PC-3 (cell line): ENCODE measurements around the gene MANEAL. TPM values are rescaled to one million over a fixed set of nuclear protein-coding genes. Genes with fewer than 3 reads are reported as not detected.

Experiments
- ATAC-seq: fragments of 200-7000 bp; cut with Tn5 transposase; 2 replicates; pipeline ENCODE4 v1.9.1; 2020; ENCODE audit warnings: mild to moderate bottlenecking, moderate library complexity
- BruUV-seq: library from RNA; stranded (reverse); fragments of 400-500 nt; replicated peaks from 2 replicates; lab custom pipeline; 2021; lab: Mats Ljungman, UMichigan
- CTCF ChIA-PET: fragments of 300-600 bp; sonication (Branson Sonifier 250); formaldehyde crosslinking; loops from one replicate; lab custom pipeline; 2022; ENCODE audit warnings: antibody characterized with exemption; lab: Charles Lee
- POLR2A ChIA-PET: fragments of 300-600 bp; sonication (Branson Sonifier 250); formaldehyde crosslinking; loops from one replicate; lab custom pipeline; 2022; ENCODE audit warnings: antibody characterized with exemption; ENCODE audit not compliant: unreplicated experiment; lab: Charles Lee
- DNase-seq: peaks from one replicate; pipeline ENCODE4 v3.0.0-alpha.2; 2015
- H2AFZ ChIP-seq: fragments of 300-600 bp; sonication (generic); 2 replicates; pipeline ENCODE4 v1.6.0; 2016; ENCODE audit warnings: antibody characterized with exemption, low read length
- H3F3A ChIP-seq: fragments of 300-600 bp; sonication (generic); one replicate; pipeline ENCODE4 v1.6.0; 2017; ENCODE audit warnings: antibody characterized with exemption, low read length, control low read depth, mild to moderate bottlenecking; ENCODE audit not compliant: unreplicated experiment
- H3K27ac ChIP-seq: fragments of 300-600 bp; sonication (generic); 2 replicates; pipeline ENCODE4 v1.5.1; 2016; ENCODE audit warnings: mild to moderate bottlenecking, low read length
- H3K27me3 ChIP-seq: fragments of 300-600 bp; sonication (generic); 2 replicates; pipeline ENCODE4 v1.6.1; 2016; ENCODE audit warnings: low read length, mixed read lengths
- H3K36me3 ChIP-seq: fragments of 300-600 bp; sonication (generic); 2 replicates; pipeline ENCODE4 v1.6.1; 2016; ENCODE audit warnings: low read depth, mixed run types, low read length, mixed read lengths
- H3K4me1 ChIP-seq: fragments of 300-600 bp; sonication (generic); 2 replicates; pipeline ENCODE4 v1.5.1; 2016; ENCODE audit warnings: low read length; ENCODE audit not compliant: insufficient read depth
- H3K4me2 ChIP-seq: fragments of 300-600 bp; sonication (generic); 2 replicates; pipeline ENCODE4 v1.6.0; 2016; ENCODE audit warnings: low read length
- H3K4me3 ChIP-seq: fragments of 300-600 bp; sonication (generic); 2 replicates; pipeline ENCODE4 v1.5.1; 2016; ENCODE audit warnings: mild to moderate bottlenecking, low read length, mixed read lengths
- H3K79me2 ChIP-seq: fragments of 300-600 bp; sonication (generic); 2 replicates; pipeline ENCODE4 v1.6.1; 2017; ENCODE audit warnings: low read length, mixed read lengths
- H3K9ac ChIP-seq: fragments of 300-600 bp; sonication (generic); 2 replicates; pipeline ENCODE4 v1.6.0; 2016; ENCODE audit warnings: mild to moderate bottlenecking, low read length
- H3K9me2 ChIP-seq: fragments of 300-600 bp; sonication (generic); replicated peaks from 2 replicates; pipeline ENCODE4 v1.6.1; 2016; ENCODE audit warnings: mixed run types, low read length, mixed read lengths
- H3K9me3 ChIP-seq: fragments of 300-600 bp; sonication (generic); 2 replicates; pipeline ENCODE4 v1.6.1; 2016; ENCODE audit warnings: low read length, mixed read lengths
- H4K20me1 ChIP-seq: fragments of 300-600 bp; sonication (generic); 2 replicates; pipeline ENCODE4 v1.6.1; 2016; ENCODE audit warnings: low read length, mixed read lengths
- EZH2 ChIP-seq: fragments of 300-600 bp; sonication (generic); IDR thresholded peaks from one replicate; pipeline ENCODE4 v1.6.1; 2017; ENCODE audit warnings: antibody characterized with exemption, mild to moderate bottlenecking, low read length; ENCODE audit not compliant: unreplicated experiment
- EZH2phosphoT487 ChIP-seq: fragments of 300-600 bp; sonication (generic); IDR thresholded peaks from 2 replicates; pipeline ENCODE4 v1.6.1; 2018; ENCODE audit warnings: mild to moderate bottlenecking, antibody characterized with exemption, low read length, borderline replicate concordance
- intact Hi-C: fragments of 100-400 bp; cut with micrococcal nuclease; formaldehyde crosslinking; loops from 2 replicates; pipeline ENCODE4 v1.9.0; 2023
- total RNA-seq: library from RNA; depleted of rRNA; stranded (reverse); fragments of >200 nt; gene quantifications from 2 replicates; pipeline ENCODE4 v1.2.3, GENCODE V29; 2014
- TF ChIP-seq, protein P1 (sequence below): fragments of 300-600 bp; sonication (generic); conservative IDR thresholded peaks from 2 replicates; pipeline ENCODE4 v1.5.1; 2017; ENCODE audit warnings: antibody characterized with exemption, low read depth, mild to moderate bottlenecking, low read length

Gene MANEAL
- total RNA-seq, 1 experiment from 2014 or later: 47.6 TPM

DNA sequence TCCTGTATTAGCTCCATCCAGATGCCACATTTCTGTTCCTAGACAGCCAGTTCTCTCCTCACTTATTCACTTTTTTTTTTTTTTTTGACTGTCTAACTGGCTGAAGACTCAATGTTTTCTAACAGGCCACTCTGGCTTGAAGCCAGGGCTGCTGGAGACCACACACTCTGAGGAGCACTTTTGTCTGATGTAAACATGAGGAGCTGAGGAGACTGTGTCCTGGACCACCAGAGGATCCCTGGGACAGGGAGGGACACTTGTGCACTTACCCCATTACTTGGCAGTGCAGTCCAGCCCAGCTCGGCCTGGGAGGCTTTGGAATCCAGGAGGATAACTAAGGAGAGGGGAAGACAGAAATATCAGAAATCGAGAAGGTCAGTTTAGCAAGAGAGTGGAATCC lies 31.1 kb upstream of the MANEAL start:
- H3K4me2 ChIP-seq: no peak overlapping the region

GRCh38 chr1:37763791-37764413 lies 29.7 kb upstream of the MANEAL start:
- no peak overlapping the region for H3K27ac ChIP-seq
- no peak overlapping the region for H3K9ac ChIP-seq
- no peaks in the 10 kb centered on the region for H3K79me2 ChIP-seq
- ATAC-seq: no peak
- peaks cover 45% of the 10 kb centered on the region for H3K27me3 ChIP-seq
- H3K36me3 ChIP-seq: no peaks in the 10 kb centered on the region
- H3K9me3 ChIP-seq: no peaks in the 10 kb centered on the region
- ChIA-PET CTCF (no interaction called here), POLR2A (no interaction called here)
- H3K4me1 ChIP-seq: peaks cover 6% of the 10 kb centered on the region
- H3K4me2 ChIP-seq: no peak overlapping the region
- no peak overlapping the region for H2AFZ ChIP-seq
- no peak overlapping the region for H3K4me3 ChIP-seq
- intact Hi-C loops: no loop called here
- no peaks in the 10 kb centered on the region for H4K20me1 ChIP-seq
- DNase-seq: no peak
- no TSS peak for BruUV-seq
- H3F3A ChIP-seq: no peaks in the 10 kb centered on the region
- no peaks in the 10 kb centered on the region for H3K9me2 ChIP-seq
- TF ChIP-seq EZH2: no peak
- TF ChIP-seq, protein P1, sequence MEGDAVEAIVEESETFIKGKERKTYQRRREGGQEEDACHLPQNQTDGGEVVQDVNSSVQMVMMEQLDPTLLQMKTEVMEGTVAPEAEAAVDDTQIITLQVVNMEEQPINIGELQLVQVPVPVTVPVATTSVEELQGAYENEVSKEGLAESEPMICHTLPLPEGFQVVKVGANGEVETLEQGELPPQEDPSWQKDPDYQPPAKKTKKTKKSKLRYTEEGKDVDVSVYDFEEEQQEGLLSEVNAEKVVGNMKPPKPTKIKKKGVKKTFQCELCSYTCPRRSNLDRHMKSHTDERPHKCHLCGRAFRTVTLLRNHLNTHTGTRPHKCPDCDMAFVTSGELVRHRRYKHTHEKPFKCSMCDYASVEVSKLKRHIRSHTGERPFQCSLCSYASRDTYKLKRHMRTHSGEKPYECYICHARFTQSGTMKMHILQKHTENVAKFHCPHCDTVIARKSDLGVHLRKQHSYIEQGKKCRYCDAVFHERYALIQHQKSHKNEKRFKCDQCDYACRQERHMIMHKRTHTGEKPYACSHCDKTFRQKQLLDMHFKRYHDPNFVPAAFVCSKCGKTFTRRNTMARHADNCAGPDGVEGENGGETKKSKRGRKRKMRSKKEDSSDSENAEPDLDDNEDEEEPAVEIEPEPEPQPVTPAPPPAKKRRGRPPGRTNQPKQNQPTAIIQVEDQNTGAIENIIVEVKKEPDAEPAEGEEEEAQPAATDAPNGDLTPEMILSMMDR: no peak
- no peak for TF ChIP-seq EZH2phosphoT487

More for the DNA sequence above, 31.1 kb upstream of the MANEAL start:
- Histone ChIP-seq H3K9me2 (no peaks in the 10 kb centered on the region), H3K4me3 (no peak overlapping the region), H3K9ac (no peak overlapping the region), H3K27me3 (peaks cover 38% of the 10 kb centered on the region), H4K20me1 (no peaks in the 10 kb centered on the region), H3F3A (no peaks in the 10 kb centered on the region), H3K27ac (no peak overlapping the region), H3K4me1 (peaks cover 6% of the 10 kb centered on the region), H3K9me3 (no peaks in the 10 kb centered on the region), H2AFZ (no peak overlapping the region), H3K79me2 (no peaks in the 10 kb centered on the region), H3K36me3 (no peaks in the 10 kb centered on the region)
- ChIA-PET CTCF (no interaction called here), POLR2A (no interaction called here)
- intact Hi-C loops: no loop called here
- no peak for TF ChIP-seq EZH2phosphoT487
- no peak for TF ChIP-seq EZH2
- TF ChIP-seq, protein P1: no peak
- BruUV-seq: no TSS peak
- ATAC-seq (no peak), DNase-seq (no peak)

DNA sequence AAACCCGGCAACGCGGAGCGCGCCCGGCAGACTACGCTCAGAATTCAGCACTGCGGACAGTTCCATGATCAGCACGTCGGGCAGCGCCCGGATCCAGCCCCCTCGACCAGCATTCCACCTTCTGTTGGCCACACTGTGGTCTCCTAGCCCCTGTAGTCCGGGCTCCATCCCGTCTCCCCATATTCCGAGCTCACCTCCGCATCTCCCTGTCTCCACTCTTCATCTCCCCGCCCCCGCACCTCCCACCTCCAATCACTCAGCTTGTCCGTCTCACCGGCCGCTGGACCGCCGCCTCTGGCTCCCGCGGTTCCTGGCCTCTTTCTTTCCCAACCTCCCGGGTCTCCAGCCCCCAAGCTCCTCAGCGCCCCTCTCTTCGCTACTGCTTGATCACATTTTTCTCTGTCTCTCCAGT lies 29.2 kb upstream of the MANEAL start:
- no peak for DNase-seq
- no peaks in the 10 kb centered on the region for H3F3A ChIP-seq
- H3K9ac ChIP-seq: no peak overlapping the region
- H3K9me2 ChIP-seq: no peaks in the 10 kb centered on the region
- no peaks in the 10 kb centered on the region for H3K36me3 ChIP-seq
- BruUV-seq: no TSS peak
- H2AFZ ChIP-seq: no peak overlapping the region
- ChIA-PET CTCF (no interaction called here), POLR2A (no interaction called here)
- peaks cover 48% of the 10 kb centered on the region for H3K27me3 ChIP-seq
- no peak for ATAC-seq
- H3K4me2 ChIP-seq: no peak overlapping the region
- no peaks in the 10 kb centered on the region for H3K79me2 ChIP-seq
- intact Hi-C loops: no loop called here
- H3K4me1 ChIP-seq: peaks cover 6% of the 10 kb centered on the region
- H3K27ac ChIP-seq: no peak overlapping the region
- no peak overlapping the region for H3K4me3 ChIP-seq
- no peaks in the 10 kb centered on the region for H3K9me3 ChIP-seq
- TF ChIP-seq, protein P1: no peak
- TF ChIP-seq EZH2phosphoT487: no peak
- H4K20me1 ChIP-seq: no peaks in the 10 kb centered on the region
